GM19239 (cell line): Measurements from ENCODE around the gene HMGN2.

Experiments used
- DNase-seq: peaks from one replicate; pipeline ENCODE4 v3.0.0; 2011; ENCODE audit warnings: low spot score; ENCODE audit not compliant: insufficient read length
- FAIRE-seq: peaks from 2 replicates; lab custom pipeline; 2011; peaks lifted over from hg19 to GRCh38; lab: Jason Lieb, UNC

The HMGN2 gene

GRCh38 chr1:26472320-26472900 lies at the start of gene HMGN2:
TSS of gene HMGN2 (plus strand) at chr1:26472440. CDS start at chr1:26472613, 173 bp downstream.
- FAIRE-seq (peak; percentile 76), DNase-seq (peak; percentile 71)

GRCh38 chr1:26429721-26430120 lies 42.5 kb upstream of the HMGN2 start:
- no peak for FAIRE-seq

GRCh38 chr1:26431979-26432695 lies 40.1 kb upstream of the HMGN2 start, which contains the start of gene DHDDS:
TSS of gene DHDDS (plus strand) at chr1:26432321. CDS start at chr1:26432946, 625 bp downstream.
- peak; percentile 94 for FAIRE-seq
- DNase-seq: peak; percentile 89

More at GRCh38 chr1:26429721-26430120, 42.5 kb upstream of the HMGN2 start:
- DNase-seq: no peak

GRCh38 chr1:26432793-26433192 lies 39.4 kb upstream of the HMGN2 start:
- no peak for DNase-seq
- FAIRE-seq: no peak

- no peak for DNase-seq
- FAIRE-seq: no peak
These were observed 38.0 kb upstream of the HMGN2 start for GRCh38 chr1:26434161-26434752.

- FAIRE-seq: no peak
- no peak for DNase-seq
These were observed 34.2 kb upstream of the HMGN2 start for GRCh38 chr1:26438041-26438440.

- no peak for FAIRE-seq
- DNase-seq: no peak
These were observed 32.0 kb upstream of the HMGN2 start for GRCh38 chr1:26440259-26440658.

- DNase-seq (no peak), FAIRE-seq (no peak)
These were observed 22.4 kb upstream of the HMGN2 start for GRCh38 chr1:26449868-26450267.

- FAIRE-seq (no peak), DNase-seq (no peak)
These were observed 21.3 kb upstream of the HMGN2 start for GRCh38 chr1:26450908-26451307.

- FAIRE-seq (no peak), DNase-seq (no peak)
These were observed 19.6 kb upstream of the HMGN2 start for GRCh38 chr1:26452459-26453183.

GRCh38 chr1:26459148-26459547 lies 13.1 kb upstream of the HMGN2 start:
- no peak for DNase-seq
- no peak for FAIRE-seq

GRCh38 chr1:26459573-26460031 lies 12.6 kb upstream of the HMGN2 start:
- FAIRE-seq (no peak), DNase-seq (no peak)

- DNase-seq: no peak
- FAIRE-seq: no peak
These were observed 3.3 kb upstream of the HMGN2 start for GRCh38 chr1:26468911-26469310.

GRCh38 chr1:26469558-26469957 lies 2.7 kb upstream of the HMGN2 start:
- DNase-seq (no peak), FAIRE-seq (no peak)

- FAIRE-seq (no peak), DNase-seq (no peak)
These were observed 1.3 kb upstream of the HMGN2 start for GRCh38 chr1:26470878-26471497.

GRCh38 chr1:26471498-26472319 lies 531 bp upstream of the HMGN2 start:
- no peak for DNase-seq

GRCh38 chr1:26472901-26473845 lies 933 bp downstream of the HMGN2 start:
- DNase-seq (peak; percentile 75), FAIRE-seq (peak; percentile 84)

More at GRCh38 chr1:26471498-26472319, 531 bp upstream of the HMGN2 start:
- FAIRE-seq: no peak

- FAIRE-seq: no peak
- DNase-seq: no peak
These were observed 2.6 kb downstream of the HMGN2 start for GRCh38 chr1:26474818-26475217.
